K562 (cell line): ENCODE data around the gene RAD17. TPM values are rescaled to one million over a fixed set of nuclear protein-coding genes. Genes with fewer than 3 reads are reported as not detected.

ENCODE experiments used
- ATAC-seq: fragments of 200-7000 bp; cut with Tn5 transposase; 3 replicates; pipeline ENCODE4 v1.9.1; 2020; ENCODE audit warnings: moderate library complexity
- BruUV-seq: library from RNA; stranded (reverse); fragments of 400-500 nt; replicated peaks from 2 replicates; lab custom pipeline; 2021; lab: Mats Ljungman, UMichigan
- CTCF ChIA-PET: fragments of 300-600 bp; formaldehyde crosslinking; extraction: SDS; loops from one replicate; lab custom pipeline; 2021; ENCODE audit warnings: low intra/inter-chr PET ratio; lab: Yijun Ruan, JAX
- POLR2A ChIA-PET: fragments of 300-600, 350-650 bp; sonication (Branson Sonifier 250); formaldehyde crosslinking; extraction: SDS; loops from one replicate; lab custom pipeline; 2021; ENCODE audit warnings: antibody characterized with exemption, inconsistent platforms; lab: Yijun Ruan, JAX
- DNase-seq, 4 experiments: peaks; one replicate each; pipeline versions ENCODE4 v3.0.0 to v3.0.0-alpha.2; 2011 to 2018; ENCODE audit warnings: low spot score in 3 of 4, mixed read lengths in 3 of 4; ENCODE audit errors: extremely low read depth in 1 of 4
- FAIRE-seq: peaks from 2 replicates; lab custom pipeline; 2011; peaks lifted over from hg19 to GRCh38; lab: Jason Lieb, UNC
- H2AFZ ChIP-seq: 2 replicates; pipeline ENCODE4 v1.6.0; 2011; ENCODE audit warnings: low read depth, low read length, control low read depth, inconsistent platforms
- H3K27ac ChIP-seq: fragments of 200-600 bp; 3 replicates; pipeline ENCODE4 v1.8.0; 2011; ENCODE audit warnings: low read depth, mild to moderate bottlenecking, control low read depth, inconsistent platforms, low read length, moderate library complexity, mixed read lengths; ENCODE audit errors: extremely low read depth
- H3K27me3 ChIP-seq, 2 experiments: fragments of 300-600 bp in 1 of 2; 2 replicates in 1 of 2; 3 replicates in 1 of 2; pipeline versions ENCODE4 v1.6.0 to v1.8.0; 2011; ENCODE audit warnings: inconsistent platforms in 2 of 2, low read length in 2 of 2, mild to moderate bottlenecking in 1 of 2, mixed read lengths in 1 of 2, moderate library complexity in 1 of 2; ENCODE audit not compliant: control insufficient read depth in 2 of 2, insufficient read depth in 2 of 2
- H3K36me3 ChIP-seq: fragments of 300-600 bp; 3 replicates; pipeline ENCODE4 v1.8.0; 2011; ENCODE audit warnings: mild to moderate bottlenecking, low read length, inconsistent platforms; ENCODE audit not compliant: control insufficient read depth, insufficient read depth
- H3K4me1 ChIP-seq, 2 experiments: fragments of 200-600 bp in 1 of 2; replicated peaks in 1 of 2; 2 replicates in 1 of 2; 3 replicates in 1 of 2; pipeline versions ENCODE4 v1.5.1 to v1.8.0; 2011; ENCODE audit warnings: inconsistent platforms in 2 of 2, low read length in 2 of 2, mild to moderate bottlenecking in 1 of 2, mixed read lengths in 1 of 2, moderate library complexity in 1 of 2; ENCODE audit not compliant: control insufficient read depth in 2 of 2, insufficient read depth in 2 of 2
- H3K4me2 ChIP-seq: 2 replicates; pipeline ENCODE4 v1.6.1; 2011; ENCODE audit warnings: low read length, control low read depth, inconsistent platforms, mixed read lengths; ENCODE audit not compliant: insufficient read depth
- H3K4me3 ChIP-seq: fragments of 200-600 bp; sonication (generic), shearing (Covaris generic); 2 replicates; pipeline ENCODE4 v1.5.1; 2016; ENCODE audit warnings: control low read depth, inconsistent platforms
- H3K79me2 ChIP-seq: fragments of 200-600 bp; 3 replicates; pipeline ENCODE4 v1.8.0; 2011; ENCODE audit warnings: low read length, inconsistent platforms; ENCODE audit not compliant: control insufficient read depth, insufficient read depth
- H3K9ac ChIP-seq, 2 experiments: 2 replicates each; pipeline versions ENCODE4 v1.6.0 to v1.6.1; 2011; ENCODE audit warnings: low read depth in 2 of 2, low read length in 2 of 2, control low read depth in 1 of 2, inconsistent platforms in 1 of 2, mild to moderate bottlenecking in 1 of 2, mixed read lengths in 1 of 2; ENCODE audit not compliant: insufficient read depth in 1 of 2
- H3K9me1 ChIP-seq: one replicate; pipeline ENCODE4 v1.6.0; 2011; ENCODE audit warnings: inconsistent platforms, mild to moderate bottlenecking, low read length, moderate library complexity; ENCODE audit not compliant: control insufficient read depth, insufficient read depth
- H3K9me3 ChIP-seq: replicated peaks from 2 replicates; pipeline ENCODE4 v1.5.1; 2011; ENCODE audit warnings: low read depth, low read length, inconsistent platforms; ENCODE audit not compliant: control insufficient read depth, insufficient read depth
- H4K20me1 ChIP-seq: replicated peaks from 2 replicates; pipeline ENCODE4 v1.6.1; 2011; ENCODE audit warnings: low read length, inconsistent platforms, mixed read lengths; ENCODE audit not compliant: control insufficient read depth, insufficient read depth
- CBFB ChIP-seq: sonication (generic); formaldehyde crosslinking; IDR thresholded peaks from 2 replicates; pipeline ENCODE4 v1.4.0; 2020; ENCODE audit warnings: mild to moderate bottlenecking, missing genetic modification reagents
- ETV5 ChIP-seq: sonication (generic); formaldehyde crosslinking; IDR thresholded peaks from 2 replicates; pipeline ENCODE4 v1.4.0; 2020; ENCODE audit warnings: low read depth, mild to moderate bottlenecking, missing genetic modification reagents
- L3MBTL2 ChIP-seq: fragments of 450-650 bp; IDR thresholded peaks from 2 replicates; pipeline ENCODE4 v1.6.1; 2016; ENCODE audit warnings: mild to moderate bottlenecking, moderate library complexity
- MYC ChIP-seq, 2 experiments: fragments of 250-450 bp in 1 of 2; sonication (Bioruptor Pico) in 1 of 2; IDR thresholded peaks; 2 replicates each; pipeline versions ENCODE4 v1.5.1 to v1.6.1; 2012 to 2021; ENCODE audit warnings: low read depth in 2 of 2, borderline replicate concordance in 1 of 2, improper control_type of control experiment in 1 of 2, low read length in 1 of 2, mild to moderate bottlenecking in 1 of 2, moderate library complexity in 1 of 2
- NCOR1 ChIP-seq: fragments of 450-650 bp; IDR thresholded peaks from 2 replicates; pipeline ENCODE4 v1.6.1; 2016; ENCODE audit warnings: mild to moderate bottlenecking, moderate library complexity
- POLR2G ChIP-seq: fragments of 200-400 bp; formaldehyde crosslinking; IDR thresholded peaks from 2 replicates; pipeline ENCODE4 v1.6.1; 2017; ENCODE audit warnings: low read depth, mild to moderate bottlenecking, antibody characterized with exemption, low read length, moderate library complexity
- SAP30 ChIP-seq: fragments of 200-600 bp; sonication (generic); IDR thresholded peaks from 2 replicates; pipeline ENCODE4 v1.6.1; 2012; ENCODE audit warnings: borderline replicate concordance, low read depth, mild to moderate bottlenecking, moderate library complexity, low read length, control low read depth, inconsistent platforms; ENCODE audit not compliant: insufficient read depth, poor library complexity, severe bottlenecking
- ZNF12 ChIP-seq: sonication (generic); formaldehyde crosslinking; IDR thresholded peaks from 2 replicates; pipeline ENCODE4 v1.4.0; 2020; ENCODE audit warnings: mild to moderate bottlenecking, missing genetic modification reagents
- ZNF584 ChIP-seq: fragments of 200-800 bp; sonication (Bioruptor generic); IDR thresholded peaks from 2 replicates; pipeline ENCODE4 v1.6.1; 2016; ENCODE audit warnings: low read depth, mild to moderate bottlenecking, missing genetic modification characterization, missing compliant biosample characterization
- WGBS: fragments of 100-300 bp; shearing (Covaris generic); methylation state at CpG from one replicate; pipeline ENCODE4 v1.1.6; 2016; ENCODE audit warnings: low coverage, mixed read lengths; ENCODE audit not compliant: insufficient coverage; ENCODE audit errors: missing lambda C conversion rate; 5-methylcytosine and 5-hydroxymethylcytosine counted together
- in situ Hi-C: fragments of 300-500 bp; cut with MboI; formaldehyde crosslinking; loops from 4 replicates; pipeline ENCODE4 v1.15.0; 2018; ENCODE audit warnings: inconsistent platforms, mixed read lengths
- intact Hi-C: fragments of 100-400 bp; cut with micrococcal nuclease; formaldehyde crosslinking; loops from 2 replicates; pipeline ENCODE4 v1.14.2; 2022
- polyA plus RNA-seq, 8 experiments: library from polyadenylated mRNA; depleted of rRNA in 4 of 8; stranded (reverse) in 5 of 8; unstranded in 3 of 8; fragments of >200 nt; fragmentation: Nextera tagmentation in 2 of 8; fragmentation: Illumina TruSeq in 1 of 8; extraction: Ambion mirVana in 2 of 8; extraction: Trizol in 1 of 8; gene quantifications; 2 replicates each; pipeline versions ENCODE4 v1.2.1 to v1.2.3, GENCODE V29; 2011 to 2014; ENCODE audit warnings: inconsistent platforms in 1 of 8, missing spikeins in 1 of 8
- total RNA-seq, 7 experiments: library from RNA; depleted of rRNA in 6 of 7; stranded (reverse); fragments of >200 nt in 6 of 7; fragmentation: Illumina TruSeq in 2 of 7; extraction: Trizol in 2 of 7; gene quantifications; 2 replicates each; pipeline versions ENCODE4 v1.2.1 to v1.2.3, GENCODE V29; 2011 to 2021; ENCODE audit warnings: low replicate concordance in 1 of 7
- TF ChIP-seq, protein P1 (sequence below), 3 experiments: IDR thresholded peaks in 2 of 3; conservative IDR thresholded peaks in 1 of 3; 2 replicates each; pipeline ENCODE4 v1.5.1; 2011 to 2012; ENCODE audit warnings: low read length in 3 of 3, mild to moderate bottlenecking in 3 of 3, control low read depth in 2 of 3, improper control_type of control experiment in 1 of 3, inconsistent platforms in 1 of 3, low read depth in 1 of 3, mixed read lengths in 1 of 3, moderate library complexity in 1 of 3; ENCODE audit not compliant: insufficient read depth in 2 of 3
- TF ChIP-seq, protein P2 (sequence below): fragments of 450-650 bp; IDR thresholded peaks from 2 replicates; pipeline ENCODE4 v1.6.1; 2016; ENCODE audit warnings: mild to moderate bottlenecking

The RAD17 gene
- total and polyA plus RNA-seq, 9 of the 15 experiments (the other 6 are each of a cell fraction or from before 2014, with no cell fraction given) = 21.1 to 50.1 (median 40.1) TPM

- 3% methylated on average over 11 of the region's 11 CpGs for WGBS
- Histone ChIP-seq H3K79me2 (peaks cover 97% of the 10 kb centered on the region), H4K20me1 (no peaks in the 10 kb centered on the region), H2AFZ (no peak overlapping the region), H3K9me1 (no peaks in the 10 kb centered on the region), H3K27ac (peak overlapping the region; percentile 99), H3K36me3 (peaks cover 47% of the 10 kb centered on the region), H3K9me3 (no peaks in the 10 kb centered on the region), H3K4me3 (peak overlapping the region; percentile 70), H3K4me1 (peaks cover 0 to 6% of the 10 kb centered on the region in 2 experiments; a peak in 4 of 5 replicates), H3K27me3 (no peaks in the 10 kb centered on the region), H3K9ac (peak overlapping the region; percentile 85 to 97; a peak in 3 of 4 replicates), H3K4me2 (peak overlapping the region; percentile 96)
- intact Hi-C loops = loop anchor here (2.0 kb wide), 2 partner anchors 273 to 325 kb away; partner anchors contain the start of gene SLC30A5
- FAIRE-seq = no peak
- peak in 1 of 4 experiments; percentile 37 for DNase-seq
- ChIA-PET POLR2A (interaction anchor here (0.9 kb wide), 1 partner anchor 25 kb away, joined by 4 read pairs; no protein-coding TSS in a partner anchor), CTCF (interaction anchor here (1.6 kb wide), 1 partner anchor 274 kb away, joined by 3 read pairs; the partner anchor contains the start of gene SLC30A5)
- peak; percentile 4 for ATAC-seq
- BruUV-seq = no TSS peak
- in situ Hi-C loops = no loop called here
- TF ChIP-seq CBFB (CRISPR knock-in tag) (no peak), ZNF12 (CRISPR knock-in tag) (0 out of 2 replicates have a peak, but pooled peaks have one; percentile 34), ZNF584 (CRISPR knock-in tag) (no peak), ETV5 (no peak), MYC (IDR thresholded peaks at IDR 0.05; ENCODE audit: low read depth, low read length) (peak; percentile 45; the same call in 1 of the 2 replicates), MYC (CRISPR knock-in tag; IDR thresholded peaks at IDR 0.05; ENCODE audit: borderline replicate concordance, low read depth) (no peak), L3MBTL2 (peak; percentile 43; the same call in 1 of the 2 replicates), SAP30 (peak; percentile 13), NCOR1 (peak; percentile 26; the same call in 1 of the 2 replicates), POLR2G (0 out of 2 replicates have a peak, but pooled peaks have one; percentile 8)
- TF ChIP-seq, protein P1, sequence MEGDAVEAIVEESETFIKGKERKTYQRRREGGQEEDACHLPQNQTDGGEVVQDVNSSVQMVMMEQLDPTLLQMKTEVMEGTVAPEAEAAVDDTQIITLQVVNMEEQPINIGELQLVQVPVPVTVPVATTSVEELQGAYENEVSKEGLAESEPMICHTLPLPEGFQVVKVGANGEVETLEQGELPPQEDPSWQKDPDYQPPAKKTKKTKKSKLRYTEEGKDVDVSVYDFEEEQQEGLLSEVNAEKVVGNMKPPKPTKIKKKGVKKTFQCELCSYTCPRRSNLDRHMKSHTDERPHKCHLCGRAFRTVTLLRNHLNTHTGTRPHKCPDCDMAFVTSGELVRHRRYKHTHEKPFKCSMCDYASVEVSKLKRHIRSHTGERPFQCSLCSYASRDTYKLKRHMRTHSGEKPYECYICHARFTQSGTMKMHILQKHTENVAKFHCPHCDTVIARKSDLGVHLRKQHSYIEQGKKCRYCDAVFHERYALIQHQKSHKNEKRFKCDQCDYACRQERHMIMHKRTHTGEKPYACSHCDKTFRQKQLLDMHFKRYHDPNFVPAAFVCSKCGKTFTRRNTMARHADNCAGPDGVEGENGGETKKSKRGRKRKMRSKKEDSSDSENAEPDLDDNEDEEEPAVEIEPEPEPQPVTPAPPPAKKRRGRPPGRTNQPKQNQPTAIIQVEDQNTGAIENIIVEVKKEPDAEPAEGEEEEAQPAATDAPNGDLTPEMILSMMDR (IDR thresholded peaks at IDR 0.05 in 2 of 3, conservative IDR thresholded peaks at IDR 0.05 in 1 of 3; ENCODE audit: insufficient read depth in 2 of 3, low read depth in 1 of 3, low read length in 3 of 3) = peak in 2 of 3 experiments; percentile 8 to 60; a peak in 4 of 6 replicates
- TF ChIP-seq, protein P2, sequence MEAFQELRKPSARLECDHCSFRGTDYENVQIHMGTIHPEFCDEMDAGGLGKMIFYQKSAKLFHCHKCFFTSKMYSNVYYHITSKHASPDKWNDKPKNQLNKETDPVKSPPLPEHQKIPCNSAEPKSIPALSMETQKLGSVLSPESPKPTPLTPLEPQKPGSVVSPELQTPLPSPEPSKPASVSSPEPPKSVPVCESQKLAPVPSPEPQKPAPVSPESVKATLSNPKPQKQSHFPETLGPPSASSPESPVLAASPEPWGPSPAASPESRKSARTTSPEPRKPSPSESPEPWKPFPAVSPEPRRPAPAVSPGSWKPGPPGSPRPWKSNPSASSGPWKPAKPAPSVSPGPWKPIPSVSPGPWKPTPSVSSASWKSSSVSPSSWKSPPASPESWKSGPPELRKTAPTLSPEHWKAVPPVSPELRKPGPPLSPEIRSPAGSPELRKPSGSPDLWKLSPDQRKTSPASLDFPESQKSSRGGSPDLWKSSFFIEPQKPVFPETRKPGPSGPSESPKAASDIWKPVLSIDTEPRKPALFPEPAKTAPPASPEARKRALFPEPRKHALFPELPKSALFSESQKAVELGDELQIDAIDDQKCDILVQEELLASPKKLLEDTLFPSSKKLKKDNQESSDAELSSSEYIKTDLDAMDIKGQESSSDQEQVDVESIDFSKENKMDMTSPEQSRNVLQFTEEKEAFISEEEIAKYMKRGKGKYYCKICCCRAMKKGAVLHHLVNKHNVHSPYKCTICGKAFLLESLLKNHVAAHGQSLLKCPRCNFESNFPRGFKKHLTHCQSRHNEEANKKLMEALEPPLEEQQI = peak; percentile 43; the same call in 1 of the 2 replicates
Measured at GRCh38 chr5:69367697-69368279, 1.8 kb upstream of the RAD17 start.
